ENCODE data around the gene GARIN5B. TPM values are rescaled to one million over a fixed set of nuclear protein-coding genes. Genes with fewer than 3 reads are reported as not detected.

Gene GARIN5B
- total and polyA plus RNA-seq, 2 of the 13 experiments (the other 11 are each of a cell fraction or from before 2014, with no cell fraction given): not detected

GRCh38 chr19:55390461-55390880 lies 27.4 kb upstream of the GARIN5B start:
- Histone ChIP-seq H3K4me3 (replicated peaks in 1 of 3; ENCODE audit: insufficient read depth in 1 of 3, low read depth in 2 of 3, low read length in 3 of 3) (no peak overlapping the region), H3K79me2 (ENCODE audit: insufficient read depth, low read length) (peaks cover 27% of the 10 kb centered on the region), H3K4me1 (ENCODE audit: insufficient read depth, low read length) (peaks cover 55% of the 10 kb centered on the region), H3K27me3 (ENCODE audit: control insufficient read depth in 1 of 2, insufficient read depth in 2 of 2, low read length in 2 of 2) (no peaks in the 10 kb centered on the region; a peak in 1 of 5 replicates), H2AFZ (ENCODE audit: low read length) (no peak overlapping the region), H4K20me1 (ENCODE audit: insufficient read depth, low read length) (peaks cover 48% of the 10 kb centered on the region), H3K36me3 (replicated peaks in 1 of 2; ENCODE audit: control insufficient read depth in 1 of 2, insufficient read depth in 2 of 2, low read length in 2 of 2) (peaks cover 16 to 35% of the 10 kb centered on the region in 2 experiments), H3K9ac (ENCODE audit: insufficient read depth, low read depth, low read length) (no peak overlapping the region), H3K9me3 (ENCODE audit: low read length) (no peaks in the 10 kb centered on the region), H3K4me2 (ENCODE audit: low read depth, low read length) (no peak overlapping the region), H3K27ac (ENCODE audit: extremely low read length, insufficient read depth, low read length) (no peak overlapping the region)
- WGBS (ENCODE audit: low lambda C conversion rate): 98% methylated on average over 7 of the region's 7 CpGs
- no peak for FAIRE-seq
- BruUV-seq (replicated peaks): no TSS peak
- no peak for ATAC-seq
- no peak for DNase-seq (ENCODE audit: low spot score)
- CTCF ChIA-PET (ENCODE audit: low intra/inter-chr PET ratio, low total read pairs): no interaction called here
- POLR2A ChIA-PET: interaction anchor here (1.3 to 9.7 kb wide), 3 partner anchors 16 to 51 kb away, joined by 3 to 62 read pairs (median 3); partner anchors contain the start of gene UBE2S
- intact Hi-C loops (cut with micrococcal nuclease; ENCODE audit: unreplicated experiment): no loop called here
- in situ Hi-C loops (cut with HindIII; ENCODE audit: extremely low pct_ligation_motif_present, low pct_unique_long_range_greater_than_20kb): no loop called here
- TF ChIP-seq ELF1 (CRISPR knock-in tag; IDR thresholded peaks at IDR 0.05) (no peak), PAF1 (CRISPR knock-in tag; IDR thresholded peaks at IDR 0.05) (peak; percentile 71; the same call in 1 of the 2 replicates), GATAD1 (CRISPR knock-in tag; IDR thresholded peaks at IDR 0.05) (no peak), ZMYM4 (CRISPR knock-in tag; IDR thresholded peaks at IDR 0.05) (no peak), ZNF510 (CRISPR knock-in tag; IDR thresholded peaks at IDR 0.05; ENCODE audit: low read depth) (no peak), ZNF446 (CRISPR knock-in tag; IDR thresholded peaks at IDR 0.05) (no peak), ZNF317 (CRISPR knock-in tag; IDR thresholded peaks at IDR 0.05) (no peak), POLR2G (IDR thresholded peaks at IDR 0.05; ENCODE audit: low read depth, low read length) (peak; percentile 15), GTF2F1 (IDR thresholded peaks at IDR 0.05; ENCODE audit: low read length) (no peak), ZNF282 (IDR thresholded peaks at IDR 0.05; ENCODE audit: partially characterized antibody) (no peak), ZNF180 (CRISPR knock-in tag; IDR thresholded peaks at IDR 0.05; ENCODE audit: borderline replicate concordance, low read depth) (no peak), KDM2A (CRISPR knock-in tag; IDR thresholded peaks at IDR 0.05; ENCODE audit: borderline replicate concordance, low read depth) (0 out of 2 replicates have a peak, but pooled peaks have one; percentile 1), AGO2 (optimal IDR thresholded peaks at IDR 0.05; ENCODE audit: low read depth, low read length) (peak; percentile 55), NFYB (CRISPR knock-in tag; IDR thresholded peaks at IDR 0.05) (no peak), ZBTB38 (CRISPR knock-in tag; IDR thresholded peaks at IDR 0.05) (no peak), ZIK1 (CRISPR knock-in tag; IDR thresholded peaks at IDR 0.05; ENCODE audit: borderline replicate concordance, low read depth) (no peak), ZEB1 (IDR thresholded peaks at IDR 0.05; ENCODE audit: insufficient replicate concordance, low read depth) (no peak), KLF13 (CRISPR knock-in tag; IDR thresholded peaks at IDR 0.05) (no peak), RBM22 (optimal IDR thresholded peaks at IDR 0.05; ENCODE audit: low read length) (peak; percentile 85), HMG20A (CRISPR knock-in tag; IDR thresholded peaks at IDR 0.05; ENCODE audit: borderline replicate concordance) (no peak), TEAD2 (CRISPR knock-in tag; IDR thresholded peaks at IDR 0.05) (no peak), RNF2 (conservative IDR thresholded peaks at IDR 0.05; ENCODE audit: low read depth) (no peak), ZNF503 (CRISPR knock-in tag; IDR thresholded peaks at IDR 0.05) (no peak), ZFP91 (CRISPR knock-in tag; IDR thresholded peaks at IDR 0.05; ENCODE audit: borderline replicate concordance) (no peak), NBN (conservative IDR thresholded peaks at IDR 0.05) (no peak), TOE1 (CRISPR knock-in tag; IDR thresholded peaks at IDR 0.05) (no peak), SCMH1 (CRISPR knock-in tag; IDR thresholded peaks at IDR 0.05; ENCODE audit: borderline replicate concordance) (no peak)
